GM12878 (cell line): ENCODE data around the gene FAM20B. TPM values are rescaled to one million over a fixed set of nuclear protein-coding genes. Genes with fewer than 3 reads are reported as not detected.

Source experiments
- ATAC-seq: fragments of 200-7000 bp; cut with Tn5 transposase; 3 replicates; pipeline ENCODE4 v1.9.1; 2020; ENCODE audit warnings: mild to moderate bottlenecking, moderate library complexity
- BruUV-seq: library from RNA; stranded (reverse); fragments of 400-500 nt; replicated peaks from 2 replicates; lab custom pipeline; 2021; lab: Mats Ljungman, UMichigan
- CTCF ChIA-PET: fragments of 300-600 bp; sonication (Branson Sonifier 250); formaldehyde crosslinking; extraction: SDS; loops from one replicate; lab custom pipeline; 2021; ENCODE audit warnings: inconsistent platforms; lab: Yijun Ruan, JAX
- POLR2A ChIA-PET: fragments of 350-600 bp; formaldehyde crosslinking; extraction: SDS; loops from one replicate; lab custom pipeline; 2021; ENCODE audit warnings: inconsistent platforms; lab: Charles Lee
- RAD21 ChIA-PET: fragments of 300-600 bp; sonication (Branson Sonifier 250); formaldehyde crosslinking; loops from one replicate; lab custom pipeline; 2023; ENCODE audit warnings: antibody characterized with exemption; ENCODE audit not compliant: unreplicated experiment; lab: Charles Lee
- SMC1A ChIA-PET: fragments of 300-600 bp; sonication (Branson Sonifier 250); formaldehyde crosslinking; loops from one replicate; lab custom pipeline; 2023; ENCODE audit not compliant: unreplicated experiment, uncharacterized antibody; lab: Charles Lee
- DNase-seq: peaks from one replicate; pipeline ENCODE4 v3.0.0-alpha.2; 2011; ENCODE audit warnings: low read depth, low spot score
- FAIRE-seq: peaks from 3 replicates; lab custom pipeline; 2011; peaks lifted over from hg19 to GRCh38; lab: Jason Lieb, UNC
- H2AFZ ChIP-seq: 2 replicates; pipeline ENCODE4 v1.6.0; 2011; ENCODE audit warnings: low read depth, low read length, control low read depth; ENCODE audit not compliant: control insufficient read depth
- H3K27ac ChIP-seq: 2 replicates; pipeline ENCODE4 v1.5.1; 2011; ENCODE audit warnings: control low read depth; ENCODE audit not compliant: control insufficient read depth, insufficient read depth
- H3K27me3 ChIP-seq, 2 experiments: replicated peaks in 1 of 2; 2 replicates each; pipeline versions ENCODE4 v1.6.0 to v1.6.1; 2011; ENCODE audit warnings: low read length in 1 of 2; ENCODE audit not compliant: control insufficient read depth in 2 of 2, insufficient read depth in 2 of 2
- H3K36me3 ChIP-seq, 2 experiments: 2 replicates each; pipeline ENCODE4 v1.5.1; 2011; ENCODE audit warnings: low read length in 1 of 2; ENCODE audit not compliant: control insufficient read depth in 2 of 2, insufficient read depth in 2 of 2
- H3K4me1 ChIP-seq: 2 replicates; pipeline ENCODE4 v1.6.1; 2011; ENCODE audit warnings: mild to moderate bottlenecking, low read length, moderate library complexity, mixed read lengths; ENCODE audit not compliant: control insufficient read depth, insufficient read depth
- H3K4me2 ChIP-seq: 2 replicates; pipeline ENCODE4 v1.6.0; 2011; ENCODE audit warnings: control low read depth; ENCODE audit not compliant: control insufficient read depth, insufficient read depth
- H3K4me3 ChIP-seq: fragments of 200-600 bp; sonication (generic); 2 replicates; pipeline ENCODE4 v1.5.1; 2016
- H3K79me2 ChIP-seq: 2 replicates; pipeline ENCODE4 v1.6.0; 2011; ENCODE audit warnings: low read length; ENCODE audit not compliant: control insufficient read depth, insufficient read depth
- H3K9ac ChIP-seq: 2 replicates; pipeline ENCODE4 v1.8.0; 2011; ENCODE audit warnings: low read length, control low read depth, mixed read lengths; ENCODE audit not compliant: control insufficient read depth, insufficient read depth
- H3K9me3 ChIP-seq: replicated peaks from 3 replicates; pipeline ENCODE4 v1.5.1; 2011; ENCODE audit warnings: mild to moderate bottlenecking, low read length; ENCODE audit not compliant: control insufficient read depth, insufficient read depth
- H4K20me1 ChIP-seq: 2 replicates; pipeline ENCODE4 v1.6.0; 2011; ENCODE audit not compliant: control insufficient read depth, insufficient read depth
- KAT2A ChIP-seq: conservative IDR thresholded peaks from 2 replicates; pipeline ENCODE4 v1.6.1; 2011; ENCODE audit warnings: low read depth, low read length; ENCODE audit not compliant: control insufficient read depth
- MEF2A ChIP-seq: IDR thresholded peaks from 2 replicates; pipeline ENCODE4 v1.6.1; 2011; ENCODE audit warnings: low read depth, mild to moderate bottlenecking, low read length, moderate library complexity; ENCODE audit not compliant: insufficient read depth
- MXI1 ChIP-seq: fragments of 150-350 bp; IDR thresholded peaks from 2 replicates; pipeline ENCODE4 v1.6.1; 2011; ENCODE audit warnings: low read depth, mild to moderate bottlenecking, inconsistent platforms, low read length, improper control_type of control experiment
- MYB ChIP-seq: fragments of 150-350 bp; IDR thresholded peaks from 2 replicates; pipeline ENCODE4 v1.6.1; 2014; ENCODE audit warnings: mild to moderate bottlenecking, low read depth, low read length, borderline replicate concordance
- MYC ChIP-seq: IDR thresholded peaks from 2 replicates; pipeline ENCODE4 v1.6.1; 2011; ENCODE audit warnings: mild to moderate bottlenecking, low read length, moderate library complexity, inconsistent platforms; ENCODE audit not compliant: insufficient read depth, insufficient replicate concordance, insufficient read length, severe bottlenecking
- NR2F1 ChIP-seq: fragments of 450-650 bp; conservative IDR thresholded peaks from 2 replicates; pipeline ENCODE4 v1.6.1; 2017; ENCODE audit warnings: mild to moderate bottlenecking
- NRF1 ChIP-seq: conservative IDR thresholded peaks from 2 replicates; pipeline ENCODE4 v1.6.1; 2011; ENCODE audit warnings: mild to moderate bottlenecking, low read depth, low read length, improper control_type of control experiment
- POLR2AphosphoS2 ChIP-seq: IDR thresholded peaks from 2 replicates; pipeline ENCODE4 v1.6.1; 2011; ENCODE audit warnings: low read depth, mild to moderate bottlenecking, low read length, improper control_type of control experiment, moderate library complexity
- RCOR1 ChIP-seq: conservative IDR thresholded peaks from 2 replicates; pipeline ENCODE4 v1.6.1; 2012; ENCODE audit warnings: low read depth, low read length, improper control_type of control experiment
- SMAD1 ChIP-seq: fragments of 450-650 bp; IDR thresholded peaks from 2 replicates; pipeline ENCODE4 v1.6.1; 2018; ENCODE audit warnings: mild to moderate bottlenecking, low read depth; ENCODE audit not compliant: partially characterized antibody
- SMAD5 ChIP-seq: IDR thresholded peaks from 2 replicates; pipeline ENCODE4 v1.6.1; 2016; ENCODE audit warnings: antibody characterized with exemption, low read depth
- WGBS: methylation state at CpG from one replicate; pipeline ENCODE4 v1.1.6; 2016; ENCODE audit warnings: low lambda C conversion rate; ENCODE audit not compliant: insufficient replicate concordance, insufficient coverage; ENCODE audit errors: missing lambda C conversion rate; 5-methylcytosine and 5-hydroxymethylcytosine counted together
- in situ Hi-C: fragments of 300-500 bp; cut with MboI; formaldehyde crosslinking; loops from 9 replicates; pipeline ENCODE4 v1.14.3; 2018; ENCODE audit warnings: mixed read lengths
- intact Hi-C: fragments of 100-400 bp; cut with micrococcal nuclease; formaldehyde crosslinking; loops from one replicate; pipeline ENCODE4 v1.14.2; 2022; ENCODE audit not compliant: unreplicated experiment
- polyA plus RNA-seq, 11 experiments: library from polyadenylated mRNA; depleted of rRNA in 4 of 11; unstranded in 6 of 11; stranded (reverse) in 5 of 11; fragments of >200 nt; fragmentation: Nextera tagmentation in 4 of 11; fragmentation: Illumina TruSeq in 1 of 11; extraction: Ambion mirVana in 4 of 11; extraction: Trizol in 1 of 11; gene quantifications; 1 replicate in 1 of 11; 2 replicates in 10 of 11; pipeline versions ENCODE4 v1.2.1 to v1.2.3, GENCODE V29; 2011 to 2016; ENCODE audit warnings: inconsistent platforms in 2 of 11, missing spikeins in 2 of 11, low read depth in 1 of 11
- total RNA-seq, 4 experiments: library from RNA; depleted of rRNA in 3 of 4; stranded (reverse); fragments of >200 nt in 3 of 4; fragmentation: Illumina TruSeq in 1 of 4; extraction: Trizol in 1 of 4; gene quantifications; 2 replicates each; pipeline versions ENCODE4 v1.2.1 to v1.2.3, GENCODE V29; 2013 to 2021
- TF ChIP-seq, protein P1 (sequence below): fragments of 450-650 bp; formaldehyde crosslinking; IDR thresholded peaks from 2 replicates; pipeline ENCODE4 v1.4.0; 2020; ENCODE audit warnings: mild to moderate bottlenecking, moderate library complexity
- TF ChIP-seq, protein P2 (sequence below): IDR thresholded peaks from 2 replicates; pipeline ENCODE4 v1.6.1; 2011; ENCODE audit warnings: borderline replicate concordance, low read depth, mild to moderate bottlenecking, moderate library complexity, mixed read lengths, low read length; ENCODE audit not compliant: insufficient read depth; ENCODE audit errors: extremely low read length
- TF ChIP-seq, protein P3 (sequence below): IDR thresholded peaks from 2 replicates; pipeline ENCODE4 v1.6.1; 2012; ENCODE audit warnings: mild to moderate bottlenecking, low read depth, low read length

FAM20B gene
- total and polyA plus RNA-seq, 10 of the 15 experiments (the other 5 are each of a cell fraction or from before 2014, with no cell fraction given) = 2.4 to 25.6 (median 12.8) TPM

DNA sequence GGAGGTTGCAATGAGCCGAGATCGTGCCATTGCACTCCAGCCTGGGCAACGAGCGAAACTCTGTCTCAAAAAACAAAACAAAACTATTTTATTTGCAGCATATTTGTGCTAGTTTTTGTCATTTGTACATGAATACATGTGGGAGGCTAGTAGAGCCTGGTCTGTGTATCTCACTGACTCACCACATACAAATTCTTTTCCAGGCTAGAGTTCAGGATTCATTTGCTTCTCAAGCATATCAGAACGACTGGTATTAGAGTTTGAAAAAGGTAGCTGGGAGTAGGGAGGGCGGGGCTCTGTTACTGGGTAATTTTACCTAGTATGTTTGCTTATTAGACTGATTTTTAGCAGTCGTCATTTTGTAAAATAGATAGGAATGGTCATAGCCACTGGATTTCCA lies 51.7 kb downstream of the FAM20B start:
- ChIA-PET SMC1A (interaction anchor here (1.4 kb wide), 1 partner anchor 56 kb away, joined by 4 read pairs; no protein-coding TSS in a partner anchor), CTCF (interaction anchor here (0.7 to 5.1 kb wide), 5 partner anchors 19 to 738 kb away, joined by 3 to 80 read pairs (median 4); no protein-coding TSS in a partner anchor), POLR2A (interaction anchor here (0.6 kb wide), 1 partner anchor 10 kb away, joined by 3 read pairs; no protein-coding TSS in a partner anchor), RAD21 (interaction anchor here (1.1 to 8.3 kb wide), 3 partner anchors 10 to 733 kb away, joined by 3 to 61 read pairs (median 5); no protein-coding TSS in a partner anchor)
- DNase-seq = no peak
- H3K4me3 ChIP-seq = no peak overlapping the region
- H3K36me3 ChIP-seq = no peaks in the 10 kb centered on the region; a peak in 1 of 4 replicates
- in situ Hi-C loops = loop anchor here (25.0 kb wide), 1 partner anchor 735 kb away; no protein-coding TSS in a partner anchor
- H3K27ac ChIP-seq = no peak overlapping the region
- H3K79me2 ChIP-seq = peaks cover 7% of the 10 kb centered on the region
- no peak overlapping the region for H3K9ac ChIP-seq
- intact Hi-C loops = no loop called here
- FAIRE-seq = no peak
- no peak overlapping the region for H3K4me2 ChIP-seq
- no peaks in the 10 kb centered on the region for H3K27me3 ChIP-seq
- WGBS = 90% methylated on average over 7 of the region's 7 CpGs
- H3K9me3 ChIP-seq = no peaks in the 10 kb centered on the region
- no TSS peak for BruUV-seq
- peaks cover 11% of the 10 kb centered on the region for H3K4me1 ChIP-seq
- H2AFZ ChIP-seq = no peak overlapping the region
- H4K20me1 ChIP-seq = no peaks in the 10 kb centered on the region
- no peak for ATAC-seq
- no peak for TF ChIP-seq SMAD1
- no peak for TF ChIP-seq POLR2AphosphoS2
- no peak for TF ChIP-seq KAT2A
- TF ChIP-seq MYC = no peak
- TF ChIP-seq MEF2A = no peak
- no peak for TF ChIP-seq NR2F1
- no peak for TF ChIP-seq NRF1
- TF ChIP-seq, protein P1, sequence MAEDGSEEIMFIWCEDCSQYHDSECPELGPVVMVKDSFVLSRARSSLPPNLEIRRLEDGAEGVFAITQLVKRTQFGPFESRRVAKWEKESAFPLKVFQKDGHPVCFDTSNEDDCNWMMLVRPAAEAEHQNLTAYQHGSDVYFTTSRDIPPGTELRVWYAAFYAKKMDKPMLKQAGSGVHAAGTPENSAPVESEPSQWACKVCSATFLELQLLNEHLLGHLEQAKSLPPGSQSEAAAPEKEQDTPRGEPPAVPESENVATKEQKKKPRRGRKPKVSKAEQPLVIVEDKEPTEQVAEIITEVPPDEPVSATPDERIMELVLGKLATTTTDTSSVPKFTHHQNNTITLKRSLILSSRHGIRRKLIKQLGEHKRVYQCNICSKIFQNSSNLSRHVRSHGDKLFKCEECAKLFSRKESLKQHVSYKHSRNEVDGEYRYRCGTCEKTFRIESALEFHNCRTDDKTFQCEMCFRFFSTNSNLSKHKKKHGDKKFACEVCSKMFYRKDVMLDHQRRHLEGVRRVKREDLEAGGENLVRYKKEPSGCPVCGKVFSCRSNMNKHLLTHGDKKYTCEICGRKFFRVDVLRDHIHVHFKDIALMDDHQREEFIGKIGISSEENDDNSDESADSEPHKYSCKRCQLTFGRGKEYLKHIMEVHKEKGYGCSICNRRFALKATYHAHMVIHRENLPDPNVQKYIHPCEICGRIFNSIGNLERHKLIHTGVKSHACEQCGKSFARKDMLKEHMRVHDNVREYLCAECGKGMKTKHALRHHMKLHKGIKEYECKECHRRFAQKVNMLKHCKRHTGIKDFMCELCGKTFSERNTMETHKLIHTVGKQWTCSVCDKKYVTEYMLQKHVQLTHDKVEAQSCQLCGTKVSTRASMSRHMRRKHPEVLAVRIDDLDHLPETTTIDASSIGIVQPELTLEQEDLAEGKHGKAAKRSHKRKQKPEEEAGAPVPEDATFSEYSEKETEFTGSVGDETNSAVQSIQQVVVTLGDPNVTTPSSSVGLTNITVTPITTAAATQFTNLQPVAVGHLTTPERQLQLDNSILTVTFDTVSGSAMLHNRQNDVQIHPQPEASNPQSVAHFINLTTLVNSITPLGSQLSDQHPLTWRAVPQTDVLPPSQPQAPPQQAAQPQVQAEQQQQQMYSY (CRISPR knock-in tag) = no peak
- no peak for TF ChIP-seq MYB
- TF ChIP-seq, protein P2, sequence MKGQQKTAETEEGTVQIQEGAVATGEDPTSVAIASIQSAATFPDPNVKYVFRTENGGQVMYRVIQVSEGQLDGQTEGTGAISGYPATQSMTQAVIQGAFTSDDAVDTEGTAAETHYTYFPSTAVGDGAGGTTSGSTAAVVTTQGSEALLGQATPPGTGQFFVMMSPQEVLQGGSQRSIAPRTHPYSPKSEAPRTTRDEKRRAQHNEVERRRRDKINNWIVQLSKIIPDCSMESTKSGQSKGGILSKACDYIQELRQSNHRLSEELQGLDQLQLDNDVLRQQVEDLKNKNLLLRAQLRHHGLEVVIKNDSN = no peak
- TF ChIP-seq, protein P3, sequence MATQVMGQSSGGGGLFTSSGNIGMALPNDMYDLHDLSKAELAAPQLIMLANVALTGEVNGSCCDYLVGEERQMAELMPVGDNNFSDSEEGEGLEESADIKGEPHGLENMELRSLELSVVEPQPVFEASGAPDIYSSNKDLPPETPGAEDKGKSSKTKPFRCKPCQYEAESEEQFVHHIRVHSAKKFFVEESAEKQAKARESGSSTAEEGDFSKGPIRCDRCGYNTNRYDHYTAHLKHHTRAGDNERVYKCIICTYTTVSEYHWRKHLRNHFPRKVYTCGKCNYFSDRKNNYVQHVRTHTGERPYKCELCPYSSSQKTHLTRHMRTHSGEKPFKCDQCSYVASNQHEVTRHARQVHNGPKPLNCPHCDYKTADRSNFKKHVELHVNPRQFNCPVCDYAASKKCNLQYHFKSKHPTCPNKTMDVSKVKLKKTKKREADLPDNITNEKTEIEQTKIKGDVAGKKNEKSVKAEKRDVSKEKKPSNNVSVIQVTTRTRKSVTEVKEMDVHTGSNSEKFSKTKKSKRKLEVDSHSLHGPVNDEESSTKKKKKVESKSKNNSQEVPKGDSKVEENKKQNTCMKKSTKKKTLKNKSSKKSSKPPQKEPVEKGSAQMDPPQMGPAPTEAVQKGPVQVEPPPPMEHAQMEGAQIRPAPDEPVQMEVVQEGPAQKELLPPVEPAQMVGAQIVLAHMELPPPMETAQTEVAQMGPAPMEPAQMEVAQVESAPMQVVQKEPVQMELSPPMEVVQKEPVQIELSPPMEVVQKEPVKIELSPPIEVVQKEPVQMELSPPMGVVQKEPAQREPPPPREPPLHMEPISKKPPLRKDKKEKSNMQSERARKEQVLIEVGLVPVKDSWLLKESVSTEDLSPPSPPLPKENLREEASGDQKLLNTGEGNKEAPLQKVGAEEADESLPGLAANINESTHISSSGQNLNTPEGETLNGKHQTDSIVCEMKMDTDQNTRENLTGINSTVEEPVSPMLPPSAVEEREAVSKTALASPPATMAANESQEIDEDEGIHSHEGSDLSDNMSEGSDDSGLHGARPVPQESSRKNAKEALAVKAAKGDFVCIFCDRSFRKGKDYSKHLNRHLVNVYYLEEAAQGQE = no peak
- no peak for TF ChIP-seq SMAD5
- no peak for TF ChIP-seq MXI1
- TF ChIP-seq RCOR1 = no peak
